GM18858 (cell line): ENCODE data around the gene MYRIP.

ENCODE experiments used
- ATAC-seq: cut with Tn5 transposase; IDR thresholded peaks from one replicate; pipeline ENCODE4 v1.9.1; 2021; ENCODE audit not compliant: unreplicated experiment

The MYRIP gene

GRCh38 chr3:40224796-40225515 lies 415.5 kb downstream of the MYRIP start:
- ATAC-seq, result no peak

- no peak for ATAC-seq
Observed at GRCh38 chr3:40226636-40227035, 417.2 kb downstream of the MYRIP start.

DNA sequence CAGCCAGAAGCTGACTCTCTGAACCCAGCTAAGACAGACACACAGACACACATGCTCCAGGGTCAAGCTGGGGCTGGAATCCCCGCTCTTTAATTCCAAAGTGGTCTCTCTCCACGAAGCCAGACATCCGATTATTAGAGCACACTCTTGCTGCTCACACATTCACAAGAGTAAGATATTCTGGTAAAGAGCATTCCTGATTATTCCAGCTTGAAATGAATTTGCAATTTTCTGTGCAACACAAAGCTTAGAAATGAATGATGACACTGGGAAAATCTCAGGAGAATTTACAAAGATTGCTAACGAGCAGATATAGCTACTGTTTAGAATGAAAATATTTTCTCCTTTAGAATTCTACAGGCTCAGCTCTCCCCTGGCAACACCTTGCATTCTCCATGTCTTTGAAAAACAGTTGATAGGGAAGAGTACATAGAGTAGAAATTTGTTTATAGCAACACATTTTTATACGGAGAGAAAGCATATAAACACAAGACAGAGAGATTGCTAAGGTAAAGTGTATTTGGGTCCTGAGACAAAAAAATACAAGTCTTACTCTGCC lies 419.5 kb downstream of the MYRIP start:
- ATAC-seq, result no peak

- ATAC-seq, result no peak
Observed at GRCh38 chr3:40229386-40229785, 420.0 kb downstream of the MYRIP start.

DNA sequence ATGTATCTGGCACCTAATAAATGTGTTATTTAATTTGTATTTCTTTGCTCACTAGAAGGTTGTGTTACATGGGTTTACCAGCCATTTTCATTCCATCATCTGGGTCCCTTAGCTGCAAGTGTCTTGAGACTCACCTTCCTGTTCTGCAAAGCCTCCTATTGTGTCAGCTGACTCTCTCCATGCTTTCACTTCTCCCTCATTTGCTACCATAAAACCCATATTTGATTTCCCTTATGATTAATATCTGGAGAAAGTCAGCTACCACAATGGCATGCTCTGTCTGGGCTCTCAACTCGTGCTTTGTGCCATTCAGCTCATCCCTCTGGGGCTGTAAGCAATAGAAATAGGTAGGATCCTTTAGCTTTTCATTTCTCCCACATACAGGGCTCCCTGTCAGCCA lies 420.6 kb downstream of the MYRIP start:
- ATAC-seq, result no peak

DNA sequence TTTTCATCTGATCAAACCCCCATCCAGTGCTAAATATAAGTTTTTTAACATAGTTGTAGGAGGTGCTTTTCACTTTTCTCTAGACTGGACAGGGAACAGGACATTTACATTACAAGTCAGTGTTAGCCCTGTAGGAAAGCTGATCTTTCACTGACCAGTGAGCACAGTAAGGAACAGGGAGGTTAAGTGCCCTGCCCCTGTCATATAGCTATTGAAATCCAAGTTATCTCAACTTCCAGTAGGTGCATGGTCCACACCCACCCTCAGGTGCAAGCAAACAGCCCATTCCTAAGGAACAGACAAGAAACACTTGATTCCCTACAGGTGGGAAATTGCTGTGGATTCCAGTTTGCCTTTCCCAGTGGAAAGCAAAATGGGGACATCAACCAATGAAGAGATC lies 421.0 kb downstream of the MYRIP start:
- ATAC-seq, result no peak

DNA sequence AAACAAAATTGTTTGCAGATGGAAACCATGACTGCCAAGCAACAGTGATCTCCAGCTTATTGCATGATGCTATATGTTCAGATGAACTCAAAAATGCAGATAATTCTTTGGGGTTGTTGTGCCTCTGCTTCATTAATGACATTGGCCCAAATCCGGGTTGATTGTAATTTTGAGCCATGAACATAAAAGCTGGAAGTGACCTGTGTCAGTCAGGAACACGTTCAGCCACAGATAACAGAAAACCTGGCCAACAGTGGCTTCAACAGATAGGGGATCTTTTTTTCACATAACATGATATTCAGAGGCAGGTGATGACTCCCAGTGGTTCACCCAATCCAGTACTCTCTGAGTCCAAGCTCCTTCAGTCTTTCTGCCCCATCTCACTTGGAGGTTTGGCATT lies 423.2 kb downstream of the MYRIP start:
- no peak for ATAC-seq

DNA sequence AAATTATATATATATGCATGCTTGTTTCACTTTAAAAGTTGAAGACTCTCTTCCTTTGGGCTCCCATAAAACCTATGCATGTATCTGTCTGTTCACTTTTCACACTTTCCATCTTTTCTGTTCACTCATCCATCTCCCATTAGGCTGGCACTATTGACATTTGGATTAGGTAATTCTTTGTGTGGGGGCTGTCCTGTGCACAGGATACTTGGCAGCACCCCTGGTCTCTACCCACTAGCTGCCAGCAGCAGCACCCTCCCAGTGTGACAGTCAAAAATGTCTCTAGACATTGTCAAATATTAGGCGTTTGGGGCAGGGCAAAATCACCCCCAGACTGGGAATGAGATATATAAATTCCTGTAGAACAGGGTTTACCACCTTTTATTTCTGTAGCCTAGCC lies 427.8 kb downstream of the MYRIP start:
- no peak for ATAC-seq

GRCh38 chr3:40237889-40238571 lies 428.6 kb downstream of the MYRIP start:
- no peak for ATAC-seq

- no peak for ATAC-seq
Observed at GRCh38 chr3:40240921-40241320, 431.5 kb downstream of the MYRIP start.

DNA sequence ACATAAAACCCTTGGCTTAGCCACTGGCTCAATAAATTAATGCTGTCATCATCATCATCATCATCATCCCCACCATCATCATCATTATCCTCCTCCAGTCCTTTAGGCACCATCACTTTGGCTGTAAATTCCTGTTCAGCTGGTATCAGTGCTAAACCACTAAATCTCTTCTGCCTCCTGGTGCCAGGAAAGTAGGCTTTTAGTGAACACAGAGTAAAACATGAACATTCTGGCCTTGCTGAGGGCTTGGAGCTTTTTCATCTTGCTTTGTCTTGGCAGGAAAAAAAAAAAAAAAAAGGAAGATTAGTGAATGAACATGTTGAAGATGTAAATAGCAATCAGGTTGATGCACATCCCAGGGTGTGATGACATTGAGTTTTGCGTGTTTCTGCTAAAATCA lies 432.8 kb downstream of the MYRIP start:
- no peak for ATAC-seq

DNA sequence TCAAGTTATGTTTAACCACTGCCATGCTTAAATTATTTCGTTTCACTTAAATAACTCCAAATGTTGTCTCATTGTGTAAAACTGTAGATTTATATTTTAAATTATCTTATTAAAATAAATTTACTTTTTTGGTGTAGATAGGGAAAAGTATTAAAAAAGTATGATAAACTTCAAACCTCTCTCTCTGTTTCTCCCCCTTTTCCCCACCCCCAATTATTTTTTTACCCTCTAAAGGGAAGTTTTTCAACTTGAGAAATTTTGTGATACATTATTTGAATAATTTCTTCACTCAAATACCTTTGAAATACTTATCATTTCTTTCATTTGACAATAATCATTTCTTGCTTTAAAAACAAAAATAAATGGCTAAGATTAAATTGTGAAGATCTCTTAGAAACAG lies 433.2 kb downstream of the MYRIP start:
- ATAC-seq, result no peak

DNA sequence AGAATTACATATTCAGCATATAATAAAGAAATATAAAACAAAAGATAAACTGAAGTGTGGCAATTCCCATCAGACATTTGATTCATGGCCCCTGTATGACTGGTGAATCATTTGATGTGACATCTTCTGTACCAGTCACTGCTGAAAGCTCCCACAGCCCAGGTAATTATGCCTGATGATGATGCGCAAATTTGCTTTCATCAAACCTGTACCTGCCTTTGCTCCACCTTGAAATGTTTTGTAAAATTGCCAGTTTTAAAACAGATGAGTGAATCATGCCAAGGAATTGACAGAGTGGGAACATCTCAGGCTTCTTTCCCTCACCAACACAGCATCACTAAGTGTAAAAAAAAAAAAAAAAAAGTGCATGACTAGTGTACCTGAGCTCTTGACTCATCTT lies 433.6 kb downstream of the MYRIP start:
- no peak for ATAC-seq

- ATAC-seq, result no peak
Observed at GRCh38 chr3:40247714-40248454, 438.5 kb downstream of the MYRIP start.

- ATAC-seq, result no peak
Observed at GRCh38 chr3:40248591-40248990, 439.2 kb downstream of the MYRIP start.

DNA sequence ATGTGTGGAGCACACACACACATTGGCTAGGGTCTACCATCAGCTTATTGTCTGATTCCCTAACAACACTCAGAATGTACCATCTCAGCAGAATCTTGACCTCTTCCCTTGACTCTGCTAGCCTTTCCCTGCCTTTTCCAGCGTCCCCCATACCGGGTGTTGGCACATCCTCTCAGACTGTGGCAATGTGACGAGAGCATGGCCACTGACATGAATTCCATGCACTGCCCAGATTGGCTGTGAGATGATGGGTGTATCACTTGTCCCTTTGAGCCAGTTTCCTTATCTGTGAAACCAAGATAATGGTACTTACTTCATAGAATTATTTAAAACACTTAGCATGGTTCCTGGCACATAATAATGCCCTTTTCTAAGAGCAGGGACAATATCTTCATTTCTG lies 439.8 kb downstream of the MYRIP start:
- no peak for ATAC-seq

DNA sequence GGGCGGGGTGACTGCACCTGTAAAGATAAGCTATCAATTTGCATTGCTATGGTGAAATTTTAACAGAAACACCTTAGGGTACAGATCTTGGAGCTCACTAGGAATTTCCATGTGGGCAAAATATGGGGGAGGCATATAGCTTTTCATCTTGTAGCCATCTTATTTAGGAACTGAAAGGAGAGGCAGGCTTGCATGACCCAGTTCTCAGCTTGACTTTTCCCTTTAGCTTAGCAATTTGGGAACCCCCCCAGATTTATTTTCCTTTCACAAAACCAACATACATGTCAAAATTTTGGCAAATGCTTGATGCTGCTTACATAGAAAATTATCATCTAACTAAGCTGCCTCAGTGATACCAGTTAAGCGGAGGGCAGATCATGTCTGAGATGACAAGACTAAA lies 445.1 kb downstream of the MYRIP start:
- ATAC-seq, result no peak

DNA sequence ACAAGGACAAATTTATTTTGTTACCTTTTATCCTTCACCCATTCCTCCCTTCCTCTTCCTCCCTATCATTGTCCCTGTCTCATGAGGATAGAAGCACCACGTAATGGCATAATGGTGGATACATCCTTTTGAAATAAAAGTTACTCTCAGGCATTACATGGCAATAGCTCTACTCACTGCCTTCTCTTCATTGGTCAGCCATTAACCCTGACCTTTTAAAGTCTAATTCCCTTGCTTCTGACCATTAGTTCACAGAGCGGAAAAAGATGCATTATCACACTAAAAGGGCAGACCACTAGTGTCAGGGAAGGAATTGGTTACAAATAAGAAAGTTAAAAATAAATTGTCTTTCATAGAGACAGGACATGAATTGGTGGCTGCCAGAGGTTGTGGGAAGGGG lies 445.5 kb downstream of the MYRIP start:
- no peak for ATAC-seq

DNA sequence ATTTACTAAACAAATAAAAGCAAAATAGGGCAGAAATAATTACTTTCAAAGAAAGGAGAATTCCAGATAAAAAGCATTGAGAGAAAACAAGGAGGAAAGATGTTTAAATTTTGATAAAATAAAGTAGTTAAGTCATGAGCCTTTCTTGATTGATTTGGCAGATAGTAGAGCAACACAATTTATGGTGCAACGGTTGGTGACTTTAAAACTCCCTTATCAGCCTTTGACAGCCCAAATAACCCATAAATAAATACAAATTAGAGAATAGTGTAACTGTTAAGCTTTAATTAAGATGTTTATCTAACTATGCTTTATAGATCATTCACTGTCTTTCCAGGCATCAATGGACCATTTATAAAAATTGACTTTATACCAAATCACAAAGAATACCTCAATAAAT lies 446.1 kb downstream of the MYRIP start:
- ATAC-seq, result no peak

GRCh38 chr3:40258064-40258463 lies 448.7 kb downstream of the MYRIP start:
- no peak for ATAC-seq

- no peak for ATAC-seq
Observed at GRCh38 chr3:40258555-40258954, 449.1 kb downstream of the MYRIP start.

DNA sequence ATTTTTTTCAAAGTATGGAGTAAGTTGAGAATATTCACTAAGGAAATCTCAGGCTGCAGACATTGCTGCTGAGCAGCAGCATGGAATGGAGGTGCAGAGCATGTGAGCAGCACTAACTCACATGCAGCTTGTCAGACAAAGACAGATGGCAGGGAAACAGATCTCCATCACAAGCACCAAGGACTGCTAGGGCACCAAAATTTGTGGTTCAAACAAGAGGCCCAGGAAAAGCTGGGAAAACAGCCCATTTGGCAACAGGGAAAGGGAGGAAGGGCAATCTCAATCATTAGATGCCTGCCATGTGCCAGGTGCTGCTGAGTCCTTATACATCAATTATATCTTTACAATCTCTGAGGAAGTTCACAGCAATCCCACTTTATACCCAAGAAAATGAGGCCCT lies 452.9 kb downstream of the MYRIP start:
- no peak for ATAC-seq
